Measurements from ENCODE around the gene NPTXR.

The NPTXR gene

GRCh38 chr22:38843657-38844314, at the start of gene NPTXR:
TSS of gene NPTXR (minus strand) at chr22:38844028.
- peak; percentile 67 for DNase-seq (ENCODE audit: low spot score)

GRCh38 chr22:38891256-38891655, 47.4 kb upstream of the NPTXR start:
- DNase-seq (ENCODE audit: low spot score) = no peak

GRCh38 chr22:38890377-38890776, 46.5 kb upstream of the NPTXR start:
- no peak for DNase-seq (ENCODE audit: low spot score)

GRCh38 chr22:38886333-38886732, 42.5 kb upstream of the NPTXR start:
- no peak for DNase-seq (ENCODE audit: low spot score)

- no peak for DNase-seq (ENCODE audit: low spot score)
These were observed 39.3 kb upstream of the NPTXR start for GRCh38 chr22:38882972-38883622.

GRCh38 chr22:38881997-38882879, 38.4 kb upstream of the NPTXR start:
- DNase-seq (ENCODE audit: low spot score) = no peak

GRCh38 chr22:38881464-38881871, 37.6 kb upstream of the NPTXR start:
- DNase-seq (ENCODE audit: low spot score) = no peak

- no peak for DNase-seq (ENCODE audit: low spot score)
These were observed 36.1 kb upstream of the NPTXR start for GRCh38 chr22:38879961-38880360.

- peak; percentile 45 for DNase-seq (ENCODE audit: low spot score)
These were observed 35.4 kb upstream of the NPTXR start for GRCh38 chr22:38879108-38879729.

- no peak for DNase-seq (ENCODE audit: low spot score)
These were observed 34.2 kb upstream of the NPTXR start for GRCh38 chr22:38878001-38878400.

- DNase-seq (ENCODE audit: low spot score) = no peak
These were observed 30.8 kb upstream of the NPTXR start for GRCh38 chr22:38874529-38875222.

GRCh38 chr22:38873469-38874411, 29.9 kb upstream of the NPTXR start:
- peak; percentile 91 for DNase-seq (ENCODE audit: low spot score)

- peak; percentile 17 for DNase-seq (ENCODE audit: low spot score)
These were observed 29.0 kb upstream of the NPTXR start for GRCh38 chr22:38872831-38873248.

- DNase-seq (ENCODE audit: low spot score) = peak; percentile 92
These were observed 28.5 kb upstream of the NPTXR start, which contains the start of gene CBX6 for GRCh38 chr22:38872172-38872830. TSS of gene CBX6 (minus strand) at chr22:38872216. CDS start at chr22:38872190, 26 bp downstream.

GRCh38 chr22:38871360-38872171, 27.7 kb upstream of the NPTXR start:
- peak; percentile 27 for DNase-seq (ENCODE audit: low spot score)

GRCh38 chr22:38870791-38871359, 27.0 kb upstream of the NPTXR start:
- DNase-seq (ENCODE audit: low spot score) = no peak

GRCh38 chr22:38870312-38870741, 26.5 kb upstream of the NPTXR start:
- DNase-seq (ENCODE audit: low spot score) = peak; percentile 81

GRCh38 chr22:38869663-38870062, 25.8 kb upstream of the NPTXR start:
- peak; percentile 13 for DNase-seq (ENCODE audit: low spot score)
